Liver (tissue), 9 donors: ENCODE measurements around the gene PRPF40A. TPM values are rescaled to one million over a fixed set of nuclear protein-coding genes. Genes with fewer than 3 reads are reported as not detected.
"Not testable (repeated sequence)": the region's sequence is repeated elsewhere in the genome, so short reads cannot be mapped to it uniquely, and the experiment has no call there.

Source experiments
- DNase-seq: peaks from one replicate; pipeline ENCODE4 v3.0.0-alpha.2; 2017; ENCODE audit warnings: low spot score
- H3K27ac ChIP-seq, 2 donors: one replicate each; pipeline ENCODE4 v1.7.0; 2013; ENCODE audit warnings: inconsistent platforms in 2 of 2, low read length in 2 of 2, control low read depth in 1 of 2, low read depth in 1 of 2, mild to moderate bottlenecking in 1 of 2
- H3K27me3 ChIP-seq, 4 donors: one replicate each; pipeline versions ENCODE4 v1.6.1 to v1.7.0; 2013; ENCODE audit warnings: low read length in 3 of 4, inconsistent platforms in 1 of 4, mild to moderate bottlenecking in 1 of 4, moderate library complexity in 1 of 4; ENCODE audit not compliant: control insufficient read depth in 4 of 4, insufficient read depth in 4 of 4
- H3K36me3 ChIP-seq, 4 donors: one replicate each; pipeline versions ENCODE4 v1.6.1 to v1.7.0; 2013; ENCODE audit warnings: low read length in 3 of 4, mild to moderate bottlenecking in 3 of 4, low read depth in 1 of 4, moderate library complexity in 1 of 4; ENCODE audit not compliant: control insufficient read depth in 4 of 4, insufficient read depth in 3 of 4
- H3K4me1 ChIP-seq, 4 donors: one replicate each; pipeline versions ENCODE4 v1.6.1 to v1.7.0; 2013; ENCODE audit warnings: low read length in 3 of 4, mild to moderate bottlenecking in 3 of 4, moderate library complexity in 1 of 4; ENCODE audit not compliant: control insufficient read depth in 4 of 4, insufficient read depth in 4 of 4
- H3K4me3 ChIP-seq, 3 donors: one replicate each; pipeline versions ENCODE4 v1.6.1 to v1.7.0; 2013; ENCODE audit warnings: low read length in 3 of 3, control low read depth in 1 of 3, low read depth in 1 of 3, mild to moderate bottlenecking in 1 of 3
- H3K9ac ChIP-seq, 2 donors: one replicate each; pipeline ENCODE4 v1.7.0; 2013; ENCODE audit warnings: low read length in 2 of 2, mild to moderate bottlenecking in 2 of 2, moderate library complexity in 2 of 2, control low read depth in 1 of 2, low read depth in 1 of 2
- H3K9me3 ChIP-seq, 4 donors: one replicate each; pipeline versions ENCODE4 v1.6.1 to v1.7.0; 2013; ENCODE audit warnings: low read length in 3 of 4; ENCODE audit not compliant: control insufficient read depth in 4 of 4
- ATF3 ChIP-seq: IDR thresholded peaks from 2 replicates; pipeline ENCODE4 v1.6.1; 2016; ENCODE audit warnings: antibody characterized with exemption
- CTCF ChIP-seq: fragments of 150-350 bp; IDR thresholded peaks from 2 replicates; pipeline ENCODE4 v1.5.1; 2017; ENCODE audit warnings: improper control_type of control experiment, low read depth, low read length; ENCODE audit not compliant: missing input control
- FOXA1 ChIP-seq: IDR thresholded peaks from 2 replicates; pipeline ENCODE4 v1.6.1; 2016; ENCODE audit warnings: antibody characterized with exemption
- FOXA2 ChIP-seq: IDR thresholded peaks from 2 replicates; pipeline ENCODE4 v1.6.1; 2016; ENCODE audit warnings: antibody characterized with exemption
- HNF4A ChIP-seq, 2 donors: conservative IDR thresholded peaks; 2 replicates each; pipeline ENCODE4 v1.6.1; 2016; ENCODE audit warnings: antibody characterized with exemption in 2 of 2, mild to moderate bottlenecking in 2 of 2
- JUND ChIP-seq, 2 donors: IDR thresholded peaks; 2 replicates each; pipeline ENCODE4 v1.6.1; 2016; ENCODE audit warnings: antibody characterized with exemption in 2 of 2
- MAX ChIP-seq: IDR thresholded peaks from 2 replicates; pipeline ENCODE4 v1.6.1; 2016; ENCODE audit warnings: antibody characterized with exemption
- RAD21 ChIP-seq, 2 donors: IDR thresholded peaks; 2 replicates each; pipeline ENCODE4 v1.6.1; 2016; ENCODE audit warnings: antibody characterized with exemption in 2 of 2, mild to moderate bottlenecking in 2 of 2
- REST ChIP-seq: IDR thresholded peaks from 2 replicates; pipeline ENCODE4 v1.6.1; 2016; ENCODE audit warnings: antibody characterized with exemption, mild to moderate bottlenecking
- ZBTB33 ChIP-seq: IDR thresholded peaks from 2 replicates; pipeline ENCODE4 v1.6.1; 2016; ENCODE audit warnings: antibody characterized with exemption
- WGBS: extraction: QIAGEN DNeasy Blood & Tissue Kit; methylation state at CpG from one replicate; pipeline ENCODE4 v1.1.7; 2013; 5-methylcytosine and 5-hydroxymethylcytosine counted together
- polyA plus RNA-seq, 2 donors: library from polyadenylated mRNA; stranded (reverse) in 1 of 2; unstranded in 1 of 2; fragments of 200-250 nt in 1 of 2; fragments of >200 nt in 1 of 2; fragmentation: Nextera tagmentation in 1 of 2; extraction: Ambion mirVana in 1 of 2; gene quantifications; one replicate each; pipeline versions ENCODE4 v1.2.1 to v1.2.3, GENCODE V29; 2013 to 2015
- total RNA-seq, 2 donors: library from RNA; depleted of rRNA; stranded (reverse); fragments of >200 nt; gene quantifications; one replicate each; pipeline ENCODE4 v1.2.3, GENCODE V29; 2014
- donor health status: healthy.
- donor health status: healthy.
- donor health status: healthy.
- donor health status: healthy.
- donor health status: healthy.

Gene PRPF40A
- total and polyA plus RNA-seq, 4 donors = 18.8 to 58.1 (median 53.7) TPM

GRCh38 chr2:152755029-152755428, 37.8 kb upstream of the PRPF40A start:
- peaks cover 0 to 13% (median 7%) of the 10 kb centered on the region in 4 donors for H3K36me3 ChIP-seq
- DNase-seq = no peak
- 92% methylated on average over 13 of the region's 13 CpGs for WGBS

GRCh38 chr2:152747751-152748150, 30.5 kb upstream of the PRPF40A start:
- not testable (repeated sequence) for H3K9ac ChIP-seq, H3K27me3 ChIP-seq, DNase-seq, H3K9me3 ChIP-seq, H3K36me3 ChIP-seq, H3K27ac ChIP-seq, H3K4me1 ChIP-seq, H3K4me3 ChIP-seq
- 91% methylated on average over 4 of the region's 4 CpGs for WGBS

More at GRCh38 chr2:152755029-152755428, 37.8 kb upstream of the PRPF40A start:
- Histone ChIP-seq H3K4me1 (no peaks in the 10 kb centered on the region), H3K9ac (no peak overlapping the region), H3K9me3 (no peaks in the 10 kb centered on the region), H3K27me3 (no peaks in the 10 kb centered on the region), H3K4me3 (no peak overlapping the region), H3K27ac (no peak overlapping the region)
- TF ChIP-seq ATF3 = no peak
- peak in 1 of 2 donors; percentile 39 for TF ChIP-seq RAD21 (IDR thresholded peaks at IDR 0.05)

- no peak for DNase-seq
- H3K4me3 ChIP-seq = no peak overlapping the region
- peak overlapping the region in 1 of 2 donors; percentile 14 for H3K9ac ChIP-seq
- H3K36me3 ChIP-seq = no peaks in the 10 kb centered on the region
- no peaks in the 10 kb centered on the region for H3K27me3 ChIP-seq
- no peaks in the 10 kb centered on the region for H3K4me1 ChIP-seq
- H3K9me3 ChIP-seq = no peaks in the 10 kb centered on the region
- WGBS = 62% methylated on average over 3 of the region's 3 CpGs
- TF ChIP-seq RAD21 (IDR thresholded peaks at IDR 0.05) = peak; percentile 47 to 71
- TF ChIP-seq ZBTB33 = no peak
- no peak for TF ChIP-seq FOXA2
- TF ChIP-seq FOXA1 = no peak
- no peak for TF ChIP-seq MAX
- TF ChIP-seq CTCF = peak; percentile 42
- TF ChIP-seq JUND (IDR thresholded peaks at IDR 0.05) = no peak
- no peak for TF ChIP-seq HNF4A (conservative IDR thresholded peaks at IDR 0.05)
- TF ChIP-seq REST = no peak
- H3K27ac ChIP-seq = no peak overlapping the region
These were observed 25.7 kb upstream of the PRPF40A start for GRCh38 chr2:152743002-152743401.
